Activated T-cell treated with anti-CD3 and anti-CD28 coated beads, Interleukin-2, amount 50 U/mL, for 1 hour (primary cell): ENCODE measurements around the gene TRIM59.
"Not testable (repeated sequence)": the region's sequence is repeated elsewhere in the genome, so short reads cannot be mapped to it uniquely, and the experiment has no call there.

Source experiments
- DNase-seq: peaks from one replicate; pipeline ENCODE4 v3.0.0-alpha.2; 2020

Gene TRIM59

DNA sequence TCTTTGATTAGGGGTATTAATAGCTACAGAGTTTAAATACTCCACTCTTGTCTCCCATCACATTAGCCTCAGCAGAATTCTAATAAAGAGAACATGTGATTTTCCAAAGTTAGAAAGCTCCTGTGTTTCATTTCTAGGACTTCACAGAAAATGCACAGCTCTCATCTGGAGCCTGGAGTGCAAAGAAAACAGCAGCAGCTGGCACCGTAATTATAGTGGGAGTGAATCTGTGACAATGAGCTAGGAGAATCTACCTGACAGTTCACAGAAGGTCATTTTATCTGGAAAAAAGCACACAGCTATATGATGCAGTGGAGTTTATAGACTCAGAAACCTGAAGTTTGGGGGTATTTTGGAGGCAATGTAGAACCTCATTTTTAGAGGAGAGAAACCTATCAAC is 5.4 kb upstream of the TRIM59 start:
- no peak for DNase-seq

DNA sequence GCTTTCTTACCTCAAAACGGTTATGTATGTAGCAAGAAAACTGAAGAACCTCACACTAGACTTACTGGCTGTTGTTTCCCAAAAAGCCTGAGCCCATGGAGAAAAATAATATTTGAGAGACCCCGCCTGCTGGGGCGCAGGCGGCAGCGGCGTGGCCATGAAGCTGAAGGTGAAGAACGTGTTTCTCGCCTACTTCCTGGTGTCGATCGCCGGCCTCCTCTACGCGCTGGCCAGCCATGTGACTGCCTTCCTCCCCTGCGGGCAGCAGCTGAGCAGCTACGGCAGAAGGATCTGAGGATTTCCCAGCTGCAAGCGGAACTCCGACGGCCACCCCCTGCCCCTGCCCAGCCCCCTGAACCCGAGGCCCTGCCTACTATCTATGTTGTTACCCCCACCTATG is 2.7 kb upstream of the TRIM59 start:
- DNase-seq, result not testable (repeated sequence)

DNA sequence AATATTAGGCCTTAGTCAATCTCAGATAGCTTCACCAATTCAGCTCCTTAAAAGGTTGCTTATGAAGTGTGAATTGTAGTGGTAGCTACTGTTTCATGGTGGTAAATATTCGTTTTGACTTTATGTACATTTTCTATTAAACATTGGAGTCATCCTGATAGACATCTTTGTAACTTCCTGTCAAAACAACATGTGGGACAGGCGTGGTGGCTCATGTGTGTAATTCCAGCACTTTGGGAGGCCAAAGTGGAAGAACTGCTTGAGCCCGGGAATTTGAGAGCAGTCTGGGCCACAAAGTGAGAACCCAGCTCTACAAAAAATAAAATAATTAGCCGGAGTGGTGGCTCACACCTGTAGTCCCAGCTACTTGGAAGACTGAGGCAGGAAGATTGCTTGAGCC is 2.0 kb upstream of the TRIM59 start:
- no peak for DNase-seq

DNA sequence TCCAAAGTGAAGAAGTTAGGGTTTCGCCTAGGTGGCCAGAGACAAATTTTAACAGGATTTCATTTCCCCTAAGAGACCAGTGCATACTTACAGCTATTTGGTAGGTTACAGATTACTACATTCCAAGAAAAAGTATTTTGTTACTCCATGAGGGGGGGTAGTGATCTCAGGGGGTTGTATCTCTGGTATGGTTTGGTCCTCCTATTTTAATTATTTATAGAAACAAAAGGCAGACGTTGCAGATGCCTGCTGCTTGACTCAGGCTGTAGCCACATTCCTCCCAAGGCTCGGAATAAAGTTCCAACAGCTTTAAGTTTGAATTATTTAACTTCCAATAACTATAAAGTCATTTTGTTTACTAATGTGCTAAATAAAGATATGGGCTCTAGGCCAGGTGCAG is 1.3 kb upstream of the TRIM59 start:
- DNase-seq, result no peak

DNA sequence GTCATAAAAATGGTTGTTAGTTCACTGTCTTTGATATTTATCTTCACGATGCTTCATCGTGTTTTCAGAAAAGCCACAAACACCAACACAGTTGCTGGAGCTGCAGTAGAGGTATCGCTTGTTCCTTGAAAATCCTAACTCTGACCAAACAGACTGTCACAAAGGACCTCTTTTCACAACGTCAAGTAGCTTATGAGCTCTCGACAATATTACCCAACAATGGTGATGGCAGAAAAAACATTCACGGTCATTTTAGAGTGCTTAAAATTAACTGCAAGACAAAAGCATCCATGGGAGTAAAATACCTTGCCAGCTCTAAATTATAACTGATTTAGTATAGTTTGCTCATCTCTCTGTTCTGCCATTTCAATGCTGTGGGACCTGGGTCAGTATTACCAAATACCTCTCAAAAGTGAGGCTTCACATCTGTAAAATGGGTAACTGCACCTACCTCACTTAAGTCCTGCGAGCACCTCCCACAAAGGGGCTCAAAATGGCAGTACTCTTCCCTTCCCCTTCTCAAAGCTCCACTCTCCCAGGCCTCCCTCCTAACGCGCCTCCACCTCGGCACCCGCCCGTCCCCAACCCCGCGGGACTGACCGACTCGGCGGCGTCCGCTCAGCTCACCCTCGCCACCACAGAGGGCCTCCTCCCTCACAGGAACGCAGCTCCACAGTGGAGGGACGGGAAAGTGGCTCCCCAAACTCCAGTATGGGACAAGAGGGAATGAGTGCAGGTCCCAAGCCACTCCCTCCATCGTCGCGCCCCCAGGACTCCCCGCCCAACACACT is 546 bp downstream of the TRIM59 start:
- no peak for DNase-seq

DNA sequence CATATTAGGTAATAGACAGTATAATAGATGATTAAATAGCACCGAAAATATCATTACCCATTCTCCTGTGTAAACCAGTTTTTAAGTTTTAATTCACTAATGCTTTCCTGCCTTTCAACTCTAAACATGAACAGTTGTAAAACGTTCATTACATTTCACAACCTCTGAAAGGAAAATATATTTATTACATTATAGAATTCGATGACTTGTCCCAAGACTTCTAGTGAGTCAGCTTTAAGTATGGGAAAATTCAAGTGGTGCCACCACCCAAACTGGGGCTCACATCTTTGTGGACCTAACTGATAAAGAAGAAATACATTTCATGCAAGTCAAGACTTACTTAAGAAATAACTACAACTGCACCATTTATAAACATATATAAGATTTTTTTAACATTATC is 2.0 kb downstream of the TRIM59 start:
- no peak for DNase-seq

DNA sequence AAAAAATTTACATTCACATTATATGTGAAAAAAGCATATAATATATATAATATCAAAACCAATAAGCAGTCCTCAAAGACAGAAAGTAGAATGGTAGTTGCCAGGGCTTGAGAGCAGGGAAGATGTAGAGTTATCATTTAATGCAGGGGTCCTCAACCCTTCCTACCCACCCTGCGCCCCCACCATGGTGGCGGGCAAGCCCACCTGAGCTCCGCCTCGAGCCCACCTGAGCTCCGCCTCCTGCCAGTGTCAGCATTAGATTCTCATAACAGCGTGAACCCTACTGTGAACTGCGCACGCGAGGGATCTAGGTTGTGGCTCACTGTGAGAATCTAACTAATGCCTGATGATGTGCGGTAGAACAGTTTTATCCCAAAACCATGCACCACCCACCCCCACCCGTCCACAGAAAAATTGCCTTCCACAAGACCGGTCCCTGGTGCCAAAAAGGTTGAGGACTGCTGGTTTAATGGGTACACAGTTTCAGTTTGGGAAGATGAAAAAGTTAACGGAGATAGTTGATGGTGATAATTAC is 3.0 kb downstream of the TRIM59 start:
- DNase-seq, result no peak

DNA sequence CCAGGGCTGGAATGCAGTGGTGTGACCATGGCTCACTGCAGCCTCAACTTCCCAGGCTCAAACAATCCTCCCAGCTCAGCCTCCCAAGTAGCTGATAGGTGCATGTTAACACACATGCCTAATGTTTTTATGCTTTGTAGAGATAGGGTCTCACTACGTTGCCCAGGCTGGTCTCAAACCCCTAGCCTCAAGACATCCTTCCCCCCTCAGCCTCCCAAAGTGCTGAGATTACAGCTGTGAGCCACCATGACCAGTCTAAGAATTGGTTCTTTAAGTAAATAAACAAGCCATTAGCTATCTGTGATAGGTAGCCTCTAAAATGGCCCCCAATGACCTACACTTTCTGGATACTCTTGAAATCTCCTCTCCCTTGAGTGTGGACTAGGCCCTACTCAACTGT is 3.7 kb downstream of the TRIM59 start:
- DNase-seq, result no peak

DNA sequence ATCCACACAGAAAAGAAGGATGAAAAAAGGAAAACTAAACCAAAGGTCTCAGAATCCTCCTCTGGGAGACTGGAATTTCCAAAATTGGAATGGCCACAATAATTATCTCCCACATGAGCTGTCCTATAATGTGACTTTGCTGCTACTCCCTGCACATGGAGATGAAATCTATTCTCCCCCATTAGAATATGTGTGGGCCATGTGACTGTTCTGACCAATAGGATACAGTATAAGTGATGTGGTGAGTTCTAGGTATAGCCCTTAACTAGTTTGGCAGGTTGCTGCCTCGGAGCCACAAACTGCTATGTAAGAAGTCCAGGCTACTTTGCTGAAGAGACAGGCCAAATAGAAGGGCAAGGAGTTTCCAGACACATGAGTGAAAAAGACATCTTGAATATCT is 5.2 kb downstream of the TRIM59 start:
- no peak for DNase-seq

DNA sequence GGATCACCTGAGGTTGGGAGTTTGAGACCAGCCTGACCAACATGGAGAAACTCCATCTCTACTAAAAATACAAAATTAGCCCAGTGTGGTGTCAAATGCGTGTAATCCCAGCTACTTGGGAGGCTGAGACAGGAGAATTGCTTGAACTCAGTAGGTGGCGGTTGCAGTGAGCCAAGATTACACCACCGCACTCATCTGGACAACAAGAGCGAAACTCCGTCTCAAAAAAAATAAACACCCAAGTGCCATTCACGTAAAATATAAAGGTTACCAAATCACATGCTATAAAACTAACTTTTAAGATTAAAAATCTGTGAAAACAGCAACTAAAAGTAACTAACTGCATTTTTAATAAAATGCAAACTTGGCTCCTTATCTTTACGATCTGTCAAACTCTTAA is 8.9 kb downstream of the TRIM59 start:
- DNase-seq, result no peak

DNA sequence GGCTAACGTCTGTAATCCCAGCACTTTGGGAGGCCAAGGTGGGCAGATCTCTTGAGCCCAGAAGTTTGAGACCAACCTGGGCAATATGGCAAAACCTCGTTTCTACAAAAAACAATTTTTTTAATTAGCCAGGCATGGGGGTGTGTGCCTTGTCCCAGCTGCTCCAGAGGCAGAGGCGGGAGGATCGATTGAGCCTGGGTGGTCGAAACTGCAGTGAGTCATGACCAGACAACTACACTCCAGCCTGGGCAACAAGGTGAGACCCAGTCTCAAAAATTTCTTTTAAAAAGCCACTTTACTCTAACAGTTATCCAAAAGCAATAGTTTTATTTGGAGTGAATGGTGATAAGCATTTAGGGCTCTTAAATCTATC is 12.5 kb downstream of the TRIM59 start:
- DNase-seq, result no peak

DNA sequence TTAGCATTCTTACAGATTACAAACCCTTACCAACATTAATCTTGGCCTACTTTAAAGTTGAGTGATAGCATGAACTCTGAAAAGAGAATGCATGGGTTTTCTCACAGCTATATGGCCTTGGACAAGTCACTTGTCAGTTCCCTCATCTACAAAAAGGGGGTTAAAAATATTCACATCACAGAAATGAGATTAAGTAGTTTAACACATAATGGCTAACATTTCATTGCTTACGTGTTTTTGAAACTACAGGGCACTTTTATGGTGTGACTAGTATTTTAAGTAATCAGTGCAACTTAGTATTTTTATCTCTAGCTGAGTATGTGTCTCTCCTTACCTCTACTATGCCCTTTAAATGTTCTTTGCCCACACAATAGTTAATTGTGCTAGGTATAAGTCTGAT is 13.8 kb downstream of the TRIM59 start:
- no peak for DNase-seq

DNA sequence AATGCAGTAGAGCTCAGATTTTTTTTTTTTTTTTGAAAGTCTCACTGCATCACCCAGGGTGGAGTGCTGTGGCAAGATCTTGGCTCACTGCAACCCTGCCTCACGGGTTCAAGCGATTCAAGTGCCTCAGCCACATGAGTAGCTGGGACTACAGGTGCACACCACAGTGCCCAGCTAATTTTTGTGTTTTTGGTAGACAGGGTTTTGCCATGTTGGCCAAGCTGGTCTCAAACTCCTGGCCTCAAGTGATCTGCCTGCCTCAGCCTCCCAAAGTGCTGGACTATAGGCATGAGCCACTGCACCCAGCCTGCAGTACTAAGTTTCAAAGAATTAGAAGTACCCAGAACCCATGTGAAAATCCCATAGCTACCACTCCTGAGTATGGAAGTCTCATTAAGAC is 14.5 kb downstream of the TRIM59 start:
- DNase-seq, result no peak

DNA sequence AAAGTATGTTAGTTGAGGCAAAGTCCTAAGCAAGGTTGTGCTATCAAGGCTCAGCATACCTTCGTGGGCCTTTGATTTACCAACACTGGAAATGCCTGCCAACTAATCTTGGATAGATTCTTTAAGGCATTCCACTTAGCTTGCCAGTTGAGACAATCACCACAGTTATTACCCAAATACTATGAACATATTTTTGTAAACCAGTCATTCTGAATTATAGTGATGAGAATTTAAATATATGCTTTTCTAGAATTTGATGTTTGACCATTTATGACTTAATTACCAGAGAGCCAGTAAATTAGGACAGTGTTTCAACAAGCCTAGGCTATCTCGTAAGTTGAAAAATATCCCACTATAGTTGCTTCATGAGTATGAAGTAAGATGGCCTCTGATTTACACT is 15.5 kb downstream of the TRIM59 start:
- DNase-seq, result no peak

DNA sequence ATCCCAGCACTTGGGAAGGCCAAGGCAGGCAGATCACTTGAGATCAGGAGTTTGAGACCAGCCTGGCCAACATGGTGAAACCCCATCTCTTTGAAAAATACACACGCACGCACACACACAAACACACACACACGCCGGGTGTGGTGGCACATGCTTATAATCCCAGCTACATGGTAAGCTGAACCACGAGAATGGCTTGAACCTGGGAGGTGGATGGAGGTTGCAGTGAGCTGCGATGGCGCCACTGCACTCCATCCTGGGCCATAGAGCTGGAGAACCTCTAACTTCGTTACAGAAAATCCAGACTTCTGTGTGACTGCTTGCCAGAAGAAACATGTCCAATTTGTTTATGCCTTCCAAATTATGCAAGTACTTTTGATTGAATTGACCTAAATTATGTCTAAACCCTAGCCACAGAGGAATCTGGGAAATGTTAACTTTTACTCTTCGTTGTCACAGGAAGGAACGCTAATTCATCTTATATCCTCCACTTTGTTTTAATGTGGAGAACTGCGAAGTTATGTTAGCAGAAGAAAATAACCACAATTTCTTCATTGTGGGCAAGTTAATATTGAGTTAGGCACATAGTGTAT is 21.7 kb downstream of the TRIM59 start:
- DNase-seq, result no peak

DNA sequence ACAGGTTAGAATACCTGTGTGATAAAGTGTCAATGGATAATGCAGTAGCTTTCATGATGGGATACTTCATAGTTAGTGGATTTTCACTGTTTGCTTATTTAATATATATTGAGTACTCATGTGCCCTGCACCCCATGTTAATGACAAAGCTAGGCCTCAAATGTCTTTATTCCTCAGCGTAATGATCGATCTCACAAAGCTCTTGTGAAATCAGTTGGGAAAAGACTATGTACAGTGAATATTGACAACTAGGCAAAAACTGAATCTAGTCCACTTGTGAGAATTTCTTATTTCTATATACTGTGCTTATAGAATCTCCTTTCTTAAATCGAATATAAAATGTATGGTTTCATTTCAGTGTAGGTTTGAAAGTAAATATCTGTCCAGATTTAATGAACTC is 32.3 kb downstream of the TRIM59 start:
- DNase-seq, result no peak

DNA sequence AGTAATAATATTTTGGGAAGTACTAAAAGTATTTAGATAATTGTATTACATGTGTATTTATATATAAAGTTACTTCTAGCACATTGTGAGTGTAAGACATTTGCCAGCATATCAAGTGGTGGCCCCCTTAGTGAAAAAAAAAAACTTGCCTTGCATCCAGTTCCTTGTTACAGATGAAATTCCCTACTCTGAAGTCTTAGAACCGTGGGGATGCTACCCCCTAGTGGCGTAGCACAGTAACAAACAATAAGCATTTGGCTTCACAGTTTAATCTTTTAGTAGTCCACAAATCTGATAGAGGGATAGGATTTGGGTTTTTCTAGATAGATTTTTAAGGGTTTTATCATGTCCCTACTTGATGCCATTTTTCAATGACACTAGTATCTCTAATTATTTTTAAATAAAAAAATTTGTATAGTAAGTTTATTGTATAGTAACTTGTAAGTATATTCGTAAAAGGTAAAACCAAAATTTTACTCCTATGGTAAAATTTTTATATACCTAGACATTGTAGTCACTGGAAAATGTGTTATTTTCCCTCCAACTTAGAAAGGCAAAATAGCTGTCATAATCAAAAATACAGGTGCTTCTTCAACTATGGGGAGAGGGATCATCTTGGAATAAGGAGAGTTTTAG is 35.9 kb downstream of the TRIM59 start:
- DNase-seq, result peak; percentile 55

DNA sequence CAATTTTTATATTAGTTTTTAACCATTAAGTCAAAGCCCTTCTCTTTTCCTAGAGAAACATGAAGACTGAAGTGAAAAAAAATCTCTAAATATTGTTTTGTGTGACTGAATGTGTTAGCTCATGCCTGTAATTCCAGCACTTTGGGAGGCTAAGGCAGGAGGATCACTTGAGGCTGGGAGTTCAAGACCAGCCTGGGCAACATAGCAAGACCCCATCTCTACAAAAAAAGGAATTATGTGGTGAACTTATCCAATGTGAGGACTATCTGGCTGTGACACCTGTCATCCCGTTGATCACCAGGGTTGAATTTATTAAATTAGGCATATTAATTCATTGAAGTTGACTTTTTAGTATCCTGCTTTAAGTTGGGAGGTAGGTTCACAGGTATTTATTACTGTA is 37.1 kb downstream of the TRIM59 start:
- DNase-seq, result no peak

DNA sequence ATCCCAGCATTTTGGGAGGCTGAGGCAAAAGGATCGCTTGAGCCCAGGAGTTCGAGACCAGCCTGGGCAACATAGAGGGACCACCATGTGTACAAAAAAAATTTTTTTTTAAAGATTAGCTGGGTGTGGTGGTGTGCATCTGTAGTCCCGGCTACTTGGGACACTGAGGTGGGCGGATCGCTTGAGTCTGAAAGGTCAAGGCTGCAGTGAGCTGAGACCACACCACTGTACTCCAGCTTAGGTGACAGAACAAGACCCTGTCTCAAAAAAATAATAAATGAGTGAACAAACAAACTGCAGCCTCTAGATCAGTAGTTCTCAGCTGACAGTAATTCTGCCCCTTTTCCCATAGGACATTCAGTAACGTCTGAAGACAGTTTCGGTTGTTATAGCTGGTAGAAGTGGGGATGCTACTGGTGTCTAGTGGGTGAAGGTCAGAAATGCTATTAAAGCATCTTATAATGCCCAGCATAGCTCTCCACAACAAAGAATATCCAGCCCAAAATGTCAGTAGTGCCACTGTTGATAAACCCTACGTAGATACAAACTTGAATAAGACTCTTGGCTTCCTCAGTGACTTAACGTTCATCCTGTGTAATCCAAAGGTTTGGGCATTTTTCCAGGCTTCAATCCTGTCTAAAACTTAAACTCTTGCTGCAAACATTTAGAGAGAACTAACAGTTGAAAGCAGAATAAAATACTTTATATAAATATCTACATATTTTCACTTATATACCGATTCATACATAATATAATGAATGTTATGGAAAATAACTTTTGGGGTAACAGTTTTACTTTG is 39.6 kb downstream of the TRIM59 start:
- no peak for DNase-seq

DNA sequence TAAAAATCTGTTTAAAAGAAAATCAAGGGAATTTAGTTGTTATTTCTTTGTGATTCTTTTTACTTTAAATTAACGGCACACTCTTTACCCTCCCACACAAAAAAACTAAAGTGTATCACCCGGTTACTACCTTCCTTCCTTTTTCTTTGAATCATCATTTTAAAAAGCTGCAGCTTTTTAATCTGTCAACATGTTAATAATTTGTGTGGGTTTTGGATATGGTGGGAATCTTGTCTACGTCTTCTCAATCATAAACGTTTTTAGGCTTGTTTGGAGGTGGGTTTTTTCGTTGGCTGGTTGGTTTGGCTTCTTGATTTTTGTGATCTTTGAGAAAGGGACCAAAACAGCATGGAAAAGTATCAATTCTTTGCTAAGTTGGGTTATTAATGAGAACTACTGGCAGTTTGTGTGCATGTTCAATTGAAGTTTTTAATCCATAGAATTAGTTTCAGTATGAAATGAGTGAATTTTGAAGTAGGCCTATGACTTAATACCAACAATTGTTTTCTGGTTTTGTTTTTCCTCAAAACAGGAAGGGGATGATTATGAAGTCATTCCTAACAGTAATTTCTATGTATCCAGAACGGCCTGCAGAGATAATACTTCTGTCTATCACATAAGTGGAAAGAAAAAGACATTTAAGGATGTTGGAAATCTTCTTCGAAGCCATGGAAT is 45.7 kb downstream of the TRIM59 start:
- no peak for DNase-seq

DNA sequence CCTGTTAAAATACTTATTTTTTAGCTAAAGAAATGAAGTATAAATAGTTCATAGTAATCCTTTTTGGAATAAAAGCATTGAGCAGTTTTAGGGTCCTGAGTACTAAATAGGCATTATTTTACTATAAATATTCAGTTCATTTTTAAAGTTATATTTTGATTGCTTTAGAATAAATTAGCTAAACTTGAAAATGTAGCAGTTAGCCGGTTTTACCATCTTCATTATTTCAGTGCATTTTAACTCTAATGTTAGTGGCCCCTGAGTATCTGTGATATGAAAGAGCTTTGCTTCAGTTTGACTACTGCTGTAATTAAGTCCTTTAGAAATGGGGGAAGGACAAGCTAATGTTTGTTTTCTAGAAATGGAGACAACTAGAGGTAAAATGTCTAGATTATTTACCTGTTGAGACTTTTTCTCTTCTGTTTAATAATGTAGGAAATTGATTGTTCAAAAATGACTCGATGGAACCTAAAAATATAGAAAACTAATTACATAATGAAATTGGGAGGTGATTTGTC is 46.5 kb downstream of the TRIM59 start:
- no peak for DNase-seq

DNA sequence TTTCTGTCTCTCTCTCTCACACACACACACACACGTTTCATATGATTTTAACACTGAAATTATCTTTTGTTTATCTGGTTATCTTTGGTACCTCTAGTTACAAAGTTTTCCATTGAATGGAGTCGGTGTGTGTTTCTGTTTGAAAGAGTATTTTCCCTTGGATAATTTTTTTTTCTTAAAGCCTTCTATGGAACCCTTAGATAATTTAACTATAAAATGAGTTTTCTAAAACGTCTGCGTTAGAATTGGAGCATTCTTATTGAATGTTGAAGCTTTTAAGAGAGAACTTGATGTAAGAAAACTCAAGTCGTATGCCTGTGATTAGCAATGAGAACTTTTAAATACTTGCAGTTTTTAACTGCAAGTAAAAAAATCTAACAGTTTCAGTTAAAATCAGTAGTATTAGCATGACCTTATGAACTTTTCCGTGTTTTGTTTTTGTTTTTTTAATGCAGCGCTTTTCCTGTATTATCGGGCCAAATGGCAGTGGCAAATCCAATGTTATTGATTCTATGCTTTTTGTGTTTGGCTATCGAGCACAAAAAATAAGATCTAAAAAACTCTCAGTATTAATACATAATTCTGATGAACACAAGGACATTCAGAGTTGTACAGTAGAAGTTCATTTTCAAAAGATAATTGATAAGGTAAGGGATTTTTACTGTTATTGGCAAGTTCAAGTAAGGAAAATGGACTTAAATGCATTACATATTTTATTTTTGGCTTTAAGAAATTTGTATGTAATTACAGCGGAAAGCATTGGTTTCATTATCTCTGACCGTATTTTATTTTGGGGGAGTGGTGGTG is 47.2 kb downstream of the TRIM59 start:
- no peak for DNase-seq
